HG03565 (cell line): Measurements from ENCODE around the gene TSHZ1.

ENCODE experiments used
- ATAC-seq: cut with Tn5 transposase; IDR thresholded peaks from one replicate; pipeline ENCODE4 v1.9.1; 2021; ENCODE audit warnings: mild to moderate bottlenecking, moderate library complexity; ENCODE audit not compliant: unreplicated experiment

The TSHZ1 gene

GRCh38 chr18:75220551-75221355 lies 10.2 kb downstream of the TSHZ1 start:
- ATAC-seq = no peak

GRCh38 chr18:75221397-75221796 lies 10.8 kb downstream of the TSHZ1 start:
- ATAC-seq = no peak

- no peak for ATAC-seq
Observed at GRCh38 chr18:75221897-75222296, 11.3 kb downstream of the TSHZ1 start.

- no peak for ATAC-seq
Observed at GRCh38 chr18:75222407-75222806, 11.8 kb downstream of the TSHZ1 start.

GRCh38 chr18:75223687-75224347 lies 13.2 kb downstream of the TSHZ1 start:
- no peak for ATAC-seq

GRCh38 chr18:75226286-75226955 lies 15.8 kb downstream of the TSHZ1 start:
- no peak for ATAC-seq

- no peak for ATAC-seq
Observed at GRCh38 chr18:75226956-75227316, 16.3 kb downstream of the TSHZ1 start.

GRCh38 chr18:75227535-75228296 lies 17.1 kb downstream of the TSHZ1 start:
- no peak for ATAC-seq

- ATAC-seq = no peak
Observed at GRCh38 chr18:75228967-75229366, 18.4 kb downstream of the TSHZ1 start.

- ATAC-seq = no peak
Observed at GRCh38 chr18:75229437-75229836, 18.8 kb downstream of the TSHZ1 start.

- no peak for ATAC-seq
Observed at GRCh38 chr18:75230163-75231052, 19.8 kb downstream of the TSHZ1 start.

GRCh38 chr18:75231053-75231406 lies 20.4 kb downstream of the TSHZ1 start:
- ATAC-seq = no peak

GRCh38 chr18:75234901-75235300 lies 24.3 kb downstream of the TSHZ1 start:
- ATAC-seq = no peak

- ATAC-seq = no peak
Observed at GRCh38 chr18:75235896-75236295, 25.3 kb downstream of the TSHZ1 start.

- no peak for ATAC-seq
Observed at GRCh38 chr18:75238100-75238499, 27.5 kb downstream of the TSHZ1 start.

- ATAC-seq = no peak
Observed at GRCh38 chr18:75238786-75239185, 28.2 kb downstream of the TSHZ1 start.

- ATAC-seq = no peak
Observed at GRCh38 chr18:75240433-75240832, 29.8 kb downstream of the TSHZ1 start.

GRCh38 chr18:75241705-75242104 lies 31.1 kb downstream of the TSHZ1 start:
- no peak for ATAC-seq

- no peak for ATAC-seq
Observed at GRCh38 chr18:75244351-75245313, 34.0 kb downstream of the TSHZ1 start.
